Measurements from ENCODE around the gene LRRC74B. TPM values are rescaled to one million over a fixed set of nuclear protein-coding genes. Genes with fewer than 3 reads are reported as not detected.

LRRC74B gene
- total RNA-seq, 6 experiments from 2014 or later: not detected

GRCh38 chr22:21051145-21051830, 5.5 kb downstream of the LRRC74B start:
- Histone ChIP-seq H3K36me3 (no peaks in the 10 kb centered on the region), H3K27ac (no peak overlapping the region), H3K9me3 (no peaks in the 10 kb centered on the region), H3K4me3 (no peak overlapping the region), H3K27me3 (no peaks in the 10 kb centered on the region), H3K4me1 (no peaks in the 10 kb centered on the region)
- ATAC-seq: no peak
- TF ChIP-seq CTCF (IDR thresholded peaks at IDR 0.05): no peak
- no peak for TF ChIP-seq POLR2A (IDR thresholded peaks at IDR 0.05)
- intact Hi-C loops (cut with DNase I): no loop called here
- 32% methylated on average over 2 of the region's 9 CpGs for WGBS (ENCODE audit: insufficient coverage, low coverage, low lambda C conversion rate, missing lambda C conversion rate)
- no peak for DNase-seq

GRCh38 chr22:21051831-21052400, 6.2 kb downstream of the LRRC74B start:
- no peak for DNase-seq
- Histone ChIP-seq H3K36me3 (no peaks in the 10 kb centered on the region), H3K27me3 (no peaks in the 10 kb centered on the region), H3K4me1 (no peaks in the 10 kb centered on the region), H3K27ac (no peak overlapping the region), H3K9me3 (no peaks in the 10 kb centered on the region), H3K4me3 (no peak overlapping the region)
- 43% methylated on average over 2 of the region's 8 CpGs for WGBS (ENCODE audit: insufficient coverage, low coverage, low lambda C conversion rate, missing lambda C conversion rate)
- ATAC-seq: no peak
- TF ChIP-seq CTCF (IDR thresholded peaks at IDR 0.05): no peak
- TF ChIP-seq POLR2A (IDR thresholded peaks at IDR 0.05): no peak
- intact Hi-C loops (cut with DNase I): no loop called here

GRCh38 chr22:21052715-21053459, 7.1 kb downstream of the LRRC74B start:
- ATAC-seq (no peak), DNase-seq (no peak)
- Histone ChIP-seq H3K27me3 (no peaks in the 10 kb centered on the region), H3K4me3 (no peak overlapping the region), H3K27ac (no peak overlapping the region), H3K4me1 (no peaks in the 10 kb centered on the region), H3K9me3 (no peaks in the 10 kb centered on the region), H3K36me3 (no peaks in the 10 kb centered on the region)
- WGBS (ENCODE audit: insufficient coverage, low coverage, low lambda C conversion rate, missing lambda C conversion rate): 60% methylated on average over 2 of the region's 8 CpGs
- TF ChIP-seq POLR2A (IDR thresholded peaks at IDR 0.05): no peak
- no peak for TF ChIP-seq CTCF (IDR thresholded peaks at IDR 0.05)
- intact Hi-C loops (cut with DNase I): no loop called here

GRCh38 chr22:21054046-21054713, 8.4 kb downstream of the LRRC74B start:
- 89% methylated on average over 12 of the region's 15 CpGs for WGBS (ENCODE audit: insufficient coverage, low coverage, low lambda C conversion rate, missing lambda C conversion rate)

More at GRCh38 chr22:21054046-21054713, 8.4 kb downstream of the LRRC74B start:
- H3K4me3 ChIP-seq: no peak overlapping the region
- no peaks in the 10 kb centered on the region for H3K27me3 ChIP-seq
- intact Hi-C loops (cut with DNase I): no loop called here
- H3K9me3 ChIP-seq: no peaks in the 10 kb centered on the region
- DNase-seq (no peak), ATAC-seq (no peak)
- TF ChIP-seq POLR2A (IDR thresholded peaks at IDR 0.05): no peak
- no peak for TF ChIP-seq CTCF (IDR thresholded peaks at IDR 0.05)
- H3K4me1 ChIP-seq: no peaks in the 10 kb centered on the region
- no peaks in the 10 kb centered on the region for H3K36me3 ChIP-seq
- H3K27ac ChIP-seq: no peak overlapping the region
